ENCODE data around the gene TRHDE.

GRCh38 chr12:72281126-72281525 is 9.0 kb downstream of the TRHDE start:
- no peak for TF ChIP-seq CTCF (IDR thresholded peaks at IDR 0.05)
- TF ChIP-seq POLR2A (IDR thresholded peaks at IDR 0.05) = no peak
